ENCODE results near the gene NPB. TPM values are rescaled to one million over a fixed set of nuclear protein-coding genes. Genes with fewer than 3 reads are reported as not detected.

The NPB gene
- total RNA-seq, 3 donors from 2014 or later (not counting 1 experiment from before 2014, with no cell fraction given): 0.18 to 0.31 TPM; not detected in 1

- Mint-ChIP-seq H3K9me3 (no peaks in the 10 kb centered on the region), H3K36me3 (no peaks in the 10 kb centered on the region), H3K27ac (peak overlapping the region in 1 of 2 donors; percentile 71), H3K4me1 (peaks cover 15 to 35% of the 10 kb centered on the region in 2 donors), H3K27me3 (ENCODE audit: low read depth in 2 of 2) (no peaks in the 10 kb centered on the region), H3K4me3 (peak overlapping the region; percentile 72)
- no peaks in the 10 kb centered on the region for H3K27me3 ChIP-seq (ENCODE audit: control insufficient read depth, insufficient read depth, low read length)
- H3K9me3 ChIP-seq (ENCODE audit: control insufficient read depth, insufficient read depth, low read length): no peaks in the 10 kb centered on the region
- H3K4me3 ChIP-seq (ENCODE audit: low read length): no peak overlapping the region
- peaks cover 31% of the 10 kb centered on the region for H3K4me1 ChIP-seq (ENCODE audit: control insufficient read depth, insufficient read depth, low read length)
- H3K27ac ChIP-seq (ENCODE audit: low read length): peak overlapping the region; percentile 48
- intact Hi-C loops (cut with micrococcal nuclease): no loop called here
- no peak for TF ChIP-seq CTCF (IDR thresholded peaks at IDR 0.05)
- WGBS (ENCODE audit: insufficient coverage): 85% methylated on average over 19 of the region's 19 CpGs
- ATAC-seq (no peak), DNase-seq (no peak)
- peaks cover 57% of the 10 kb centered on the region for H3K36me3 ChIP-seq (ENCODE audit: control insufficient read depth, insufficient read depth, low read length)
Observed at GRCh38 chr17:81911969-81912368, 9.9 kb downstream of the NPB start.

- intact Hi-C loops (cut with micrococcal nuclease): no loop called here
- peaks cover 20 to 40% of the 10 kb centered on the region in 2 donors for H3K4me1 Mint-ChIP-seq
- no peaks in the 10 kb centered on the region for H3K27me3 ChIP-seq (ENCODE audit: control insufficient read depth, insufficient read depth, low read length)
- H3K36me3 Mint-ChIP-seq: no peaks in the 10 kb centered on the region
- H3K4me3 ChIP-seq (ENCODE audit: low read length): no peak overlapping the region
- no peaks in the 10 kb centered on the region for H3K27me3 Mint-ChIP-seq (ENCODE audit: low read depth in 2 of 2)
- ATAC-seq (no peak), DNase-seq (no peak)
- peaks cover 37% of the 10 kb centered on the region for H3K4me1 ChIP-seq (ENCODE audit: control insufficient read depth, insufficient read depth, low read length)
- H3K36me3 ChIP-seq (ENCODE audit: control insufficient read depth, insufficient read depth, low read length): peaks cover 50% of the 10 kb centered on the region
- no peaks in the 10 kb centered on the region for H3K9me3 Mint-ChIP-seq
- WGBS (ENCODE audit: insufficient coverage): 94% methylated on average over 30 of the region's 32 CpGs
- no peak overlapping the region for H3K27ac ChIP-seq (ENCODE audit: low read length)
- peak overlapping the region; percentile 40 for H3K4me3 Mint-ChIP-seq
- TF ChIP-seq CTCF (IDR thresholded peaks at IDR 0.05): no peak
- H3K9me3 ChIP-seq (ENCODE audit: control insufficient read depth, insufficient read depth, low read length): no peaks in the 10 kb centered on the region
- H3K27ac Mint-ChIP-seq: no peak overlapping the region
Observed at GRCh38 chr17:81912441-81913309, 10.6 kb downstream of the NPB start.

GRCh38 chr17:81913394-81914102, 11.5 kb downstream of the NPB start:
- Histone ChIP-seq H3K4me3 (ENCODE audit: low read length) (no peak overlapping the region), H3K4me1 (ENCODE audit: control insufficient read depth, insufficient read depth, low read length) (peaks cover 42% of the 10 kb centered on the region), H3K27ac (ENCODE audit: low read length) (no peak overlapping the region), H3K27me3 (ENCODE audit: control insufficient read depth, insufficient read depth, low read length) (no peaks in the 10 kb centered on the region), H3K9me3 (ENCODE audit: control insufficient read depth, insufficient read depth, low read length) (no peaks in the 10 kb centered on the region), H3K36me3 (ENCODE audit: control insufficient read depth, insufficient read depth, low read length) (peaks cover 42% of the 10 kb centered on the region)
- H3K4me1 Mint-ChIP-seq: peaks cover 26 to 46% of the 10 kb centered on the region in 2 donors
- peak overlapping the region; percentile 17 for H3K4me3 Mint-ChIP-seq
- DNase-seq (no peak), ATAC-seq (no peak)
- H3K27ac Mint-ChIP-seq: no peak overlapping the region
- no peaks in the 10 kb centered on the region for H3K9me3 Mint-ChIP-seq
- no peak for TF ChIP-seq CTCF (IDR thresholded peaks at IDR 0.05)
- no peaks in the 10 kb centered on the region for H3K27me3 Mint-ChIP-seq (ENCODE audit: low read depth in 2 of 2)
- 97% methylated on average over 31 of the region's 31 CpGs for WGBS (ENCODE audit: insufficient coverage)
- no peaks in the 10 kb centered on the region for H3K36me3 Mint-ChIP-seq
- intact Hi-C loops (cut with micrococcal nuclease): no loop called here
